GM12878 (cell line): ENCODE data around the gene VEPH1. TPM values are rescaled to one million over a fixed set of nuclear protein-coding genes. Genes with fewer than 3 reads are reported as not detected.

Source experiments
- ATAC-seq: fragments of 200-7000 bp; cut with Tn5 transposase; 3 replicates; pipeline ENCODE4 v1.9.1; 2020; ENCODE audit warnings: mild to moderate bottlenecking, moderate library complexity
- BruUV-seq: library from RNA; stranded (reverse); fragments of 400-500 nt; replicated peaks from 2 replicates; lab custom pipeline; 2021; lab: Mats Ljungman, UMichigan
- CTCF ChIA-PET: fragments of 300-600 bp; sonication (Branson Sonifier 250); formaldehyde crosslinking; extraction: SDS; loops from one replicate; lab custom pipeline; 2021; ENCODE audit warnings: inconsistent platforms; lab: Yijun Ruan, JAX
- POLR2A ChIA-PET: fragments of 350-600 bp; formaldehyde crosslinking; extraction: SDS; loops from one replicate; lab custom pipeline; 2021; ENCODE audit warnings: inconsistent platforms; lab: Charles Lee
- RAD21 ChIA-PET: fragments of 300-600 bp; sonication (Branson Sonifier 250); formaldehyde crosslinking; loops from one replicate; lab custom pipeline; 2023; ENCODE audit warnings: antibody characterized with exemption; ENCODE audit not compliant: unreplicated experiment; lab: Charles Lee
- SMC1A ChIA-PET: fragments of 300-600 bp; sonication (Branson Sonifier 250); formaldehyde crosslinking; loops from one replicate; lab custom pipeline; 2023; ENCODE audit not compliant: unreplicated experiment, uncharacterized antibody; lab: Charles Lee
- DNase-seq: peaks from one replicate; pipeline ENCODE4 v3.0.0-alpha.2; 2011; ENCODE audit warnings: low read depth, low spot score
- FAIRE-seq: peaks from 3 replicates; lab custom pipeline; 2011; peaks lifted over from hg19 to GRCh38; lab: Jason Lieb, UNC
- H2AFZ ChIP-seq: 2 replicates; pipeline ENCODE4 v1.6.0; 2011; ENCODE audit warnings: low read depth, low read length, control low read depth; ENCODE audit not compliant: control insufficient read depth
- H3K27ac ChIP-seq: 2 replicates; pipeline ENCODE4 v1.5.1; 2011; ENCODE audit warnings: control low read depth; ENCODE audit not compliant: control insufficient read depth, insufficient read depth
- H3K27me3 ChIP-seq, 2 experiments: replicated peaks in 1 of 2; 2 replicates each; pipeline versions ENCODE4 v1.6.0 to v1.6.1; 2011; ENCODE audit warnings: low read length in 1 of 2; ENCODE audit not compliant: control insufficient read depth in 2 of 2, insufficient read depth in 2 of 2
- H3K36me3 ChIP-seq, 2 experiments: 2 replicates each; pipeline ENCODE4 v1.5.1; 2011; ENCODE audit warnings: low read length in 1 of 2; ENCODE audit not compliant: control insufficient read depth in 2 of 2, insufficient read depth in 2 of 2
- H3K4me1 ChIP-seq: 2 replicates; pipeline ENCODE4 v1.6.1; 2011; ENCODE audit warnings: mild to moderate bottlenecking, low read length, moderate library complexity, mixed read lengths; ENCODE audit not compliant: control insufficient read depth, insufficient read depth
- H3K4me2 ChIP-seq: 2 replicates; pipeline ENCODE4 v1.6.0; 2011; ENCODE audit warnings: control low read depth; ENCODE audit not compliant: control insufficient read depth, insufficient read depth
- H3K4me3 ChIP-seq: fragments of 200-600 bp; sonication (generic); 2 replicates; pipeline ENCODE4 v1.5.1; 2016
- H3K79me2 ChIP-seq: 2 replicates; pipeline ENCODE4 v1.6.0; 2011; ENCODE audit warnings: low read length; ENCODE audit not compliant: control insufficient read depth, insufficient read depth
- H3K9ac ChIP-seq: 2 replicates; pipeline ENCODE4 v1.8.0; 2011; ENCODE audit warnings: low read length, control low read depth, mixed read lengths; ENCODE audit not compliant: control insufficient read depth, insufficient read depth
- H3K9me3 ChIP-seq: replicated peaks from 3 replicates; pipeline ENCODE4 v1.5.1; 2011; ENCODE audit warnings: mild to moderate bottlenecking, low read length; ENCODE audit not compliant: control insufficient read depth, insufficient read depth
- H4K20me1 ChIP-seq: 2 replicates; pipeline ENCODE4 v1.6.0; 2011; ENCODE audit not compliant: control insufficient read depth, insufficient read depth
- BACH1 ChIP-seq: fragments of 450-650 bp; IDR thresholded peaks from 2 replicates; pipeline ENCODE4 v1.6.1; 2017; ENCODE audit warnings: mild to moderate bottlenecking, borderline replicate concordance
- BCL3 ChIP-seq: IDR thresholded peaks from 2 replicates; pipeline ENCODE4 v1.6.1; 2011; ENCODE audit warnings: borderline replicate concordance, low read depth, mild to moderate bottlenecking, moderate library complexity, low read length; ENCODE audit not compliant: insufficient read depth, poor library complexity, severe bottlenecking
- CBX3 ChIP-seq: fragments of 200-600 bp; sonication (generic); IDR thresholded peaks from 2 replicates; pipeline ENCODE4 v1.6.1; 2016; ENCODE audit warnings: low read depth, borderline replicate concordance
- CEBPB ChIP-seq, 2 experiments: fragments of 150-350 bp in 1 of 2; IDR thresholded peaks; 2 replicates each; pipeline ENCODE4 v1.6.1; 2012 to 2014; ENCODE audit warnings: low read depth in 2 of 2, low read length in 2 of 2, borderline replicate concordance in 1 of 2, inconsistent platforms in 1 of 2
- CHD4 ChIP-seq: fragments of 200-600 bp; sonication (generic); IDR thresholded peaks from 2 replicates; pipeline ENCODE4 v1.6.1; 2016; ENCODE audit warnings: mild to moderate bottlenecking
- EZH2 ChIP-seq: IDR thresholded peaks from 2 replicates; pipeline ENCODE4 v1.6.1; 2012; ENCODE audit warnings: low read depth, mild to moderate bottlenecking, control low read depth, inconsistent platforms, low read length, borderline replicate concordance; ENCODE audit not compliant: control insufficient read depth
- HDAC2 ChIP-seq: fragments of 200-600 bp; sonication (generic); IDR thresholded peaks from 2 replicates; pipeline ENCODE4 v1.6.1; 2017
- HDAC6 ChIP-seq: fragments of 200-600 bp; sonication (generic); IDR thresholded peaks from one replicate; pipeline ENCODE4 v1.8.0; 2017; ENCODE audit warnings: antibody characterized with exemption; ENCODE audit not compliant: unreplicated experiment
- JUND ChIP-seq: IDR thresholded peaks from 2 replicates; pipeline ENCODE4 v1.6.1; 2012; ENCODE audit warnings: low read depth, mild to moderate bottlenecking, low read length, improper control_type of control experiment, moderate library complexity
- RAD51 ChIP-seq: fragments of 450-650 bp; IDR thresholded peaks from 2 replicates; pipeline ENCODE4 v1.6.1; 2016; ENCODE audit warnings: moderate library complexity, mild to moderate bottlenecking, inconsistent platforms
- RB1 ChIP-seq: fragments of 450-650 bp; formaldehyde crosslinking; IDR thresholded peaks from 2 replicates; pipeline ENCODE4 v1.6.1; 2017; ENCODE audit warnings: mild to moderate bottlenecking, borderline replicate concordance
- RBBP5 ChIP-seq: fragments of 200-600 bp; sonication (generic); conservative IDR thresholded peaks from 2 replicates; pipeline ENCODE4 v1.6.1; 2016
- SUZ12 ChIP-seq: fragments of 200-600 bp; sonication (generic); IDR thresholded peaks from one replicate; pipeline ENCODE4 v1.6.1; 2018; ENCODE audit warnings: antibody characterized with exemption, mild to moderate bottlenecking; ENCODE audit not compliant: unreplicated experiment
- TCF7 ChIP-seq: IDR thresholded peaks from 2 replicates; pipeline ENCODE4 v1.6.1; 2014; ENCODE audit warnings: antibody characterized with exemption, borderline replicate concordance
- ZNF217 ChIP-seq: fragments of 450-650 bp; IDR thresholded peaks from 2 replicates; pipeline ENCODE4 v1.6.1; 2017; ENCODE audit warnings: antibody characterized with exemption, mild to moderate bottlenecking
- WGBS: methylation state at CpG from one replicate; pipeline ENCODE4 v1.1.6; 2016; ENCODE audit warnings: low lambda C conversion rate; ENCODE audit not compliant: insufficient replicate concordance, insufficient coverage; ENCODE audit errors: missing lambda C conversion rate; 5-methylcytosine and 5-hydroxymethylcytosine counted together
- in situ Hi-C: fragments of 300-500 bp; cut with MboI; formaldehyde crosslinking; loops from 9 replicates; pipeline ENCODE4 v1.14.3; 2018; ENCODE audit warnings: mixed read lengths
- intact Hi-C: fragments of 100-400 bp; cut with micrococcal nuclease; formaldehyde crosslinking; loops from one replicate; pipeline ENCODE4 v1.14.2; 2022; ENCODE audit not compliant: unreplicated experiment
- polyA plus RNA-seq, 11 experiments: library from polyadenylated mRNA; depleted of rRNA in 4 of 11; unstranded in 6 of 11; stranded (reverse) in 5 of 11; fragments of >200 nt; fragmentation: Nextera tagmentation in 4 of 11; fragmentation: Illumina TruSeq in 1 of 11; extraction: Ambion mirVana in 4 of 11; extraction: Trizol in 1 of 11; gene quantifications; 1 replicate in 1 of 11; 2 replicates in 10 of 11; pipeline versions ENCODE4 v1.2.1 to v1.2.3, GENCODE V29; 2011 to 2016; ENCODE audit warnings: inconsistent platforms in 2 of 11, missing spikeins in 2 of 11, low read depth in 1 of 11
- total RNA-seq, 4 experiments: library from RNA; depleted of rRNA in 3 of 4; stranded (reverse); fragments of >200 nt in 3 of 4; fragmentation: Illumina TruSeq in 1 of 4; extraction: Trizol in 1 of 4; gene quantifications; 2 replicates each; pipeline versions ENCODE4 v1.2.1 to v1.2.3, GENCODE V29; 2013 to 2021
- TF ChIP-seq, protein P1 (sequence below): fragments of 450-650 bp; IDR thresholded peaks from 2 replicates; pipeline ENCODE4 v1.6.1; 2014; ENCODE audit warnings: mild to moderate bottlenecking
- TF ChIP-seq, protein P2 (sequence below): IDR thresholded peaks from 2 replicates; pipeline ENCODE4 v1.6.1; 2011; ENCODE audit warnings: mild to moderate bottlenecking, low read depth, low read length, moderate library complexity; ENCODE audit not compliant: insufficient replicate concordance

The VEPH1 gene
- total and polyA plus RNA-seq, 10 of the 15 experiments (the other 5 are each of a cell fraction or from before 2014, with no cell fraction given): 0.04 to 0.26 (median 0.17) TPM; not detected in 7

DNA sequence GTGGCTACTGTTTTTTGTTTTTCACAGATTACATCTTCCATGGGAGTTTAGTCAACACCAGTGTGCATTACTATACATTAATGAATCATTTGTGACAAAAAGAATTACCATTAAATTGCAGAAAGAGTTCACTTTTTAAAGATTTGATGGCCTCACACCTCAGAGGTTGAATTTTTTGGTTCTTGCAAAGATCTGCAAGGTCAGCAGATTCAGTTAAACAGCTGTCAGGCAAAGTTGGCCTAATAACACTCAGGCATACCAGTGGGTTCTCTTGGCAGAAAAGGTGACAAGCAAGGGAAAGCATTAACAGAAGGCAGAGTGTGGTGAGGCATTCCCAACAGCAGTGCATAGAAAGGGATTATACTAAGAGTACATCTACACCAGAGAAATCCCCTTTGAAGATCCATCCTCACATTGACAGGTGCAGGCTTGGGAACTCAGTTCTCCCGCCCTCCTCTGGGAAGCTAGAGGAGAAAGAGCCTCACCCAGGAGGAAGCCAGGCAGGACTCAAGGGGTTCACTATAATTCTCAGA lies 90.8 kb downstream of the VEPH1 start:
- ChIA-PET SMC1A (no interaction called here), POLR2A (no interaction called here), CTCF (no interaction called here)
- no peaks in the 10 kb centered on the region for H3K9me3 ChIP-seq
- no peaks in the 10 kb centered on the region for H3K4me1 ChIP-seq
- no peaks in the 10 kb centered on the region for H4K20me1 ChIP-seq
- H3K27me3 ChIP-seq: no peaks in the 10 kb centered on the region
- intact Hi-C loops (no loop called here), in situ Hi-C loops (no loop called here)
- no peak for FAIRE-seq
- no peak overlapping the region for H3K4me2 ChIP-seq
- ATAC-seq: no peak
- 0% methylated on average over 1 of the region's 1 CpG for WGBS
- TF ChIP-seq CHD4: no peak
- no peak for TF ChIP-seq HDAC2
- no peak for TF ChIP-seq CEBPB (IDR thresholded peaks at IDR 0.05; ENCODE audit: borderline replicate concordance in 1 of 2, low read depth in 2 of 2, low read length in 2 of 2)
- TF ChIP-seq ZNF217: no peak
- TF ChIP-seq CBX3: no peak
- no peak for TF ChIP-seq BACH1
- TF ChIP-seq HDAC6: no peak
- no peak for TF ChIP-seq RB1
- TF ChIP-seq, protein P1, sequence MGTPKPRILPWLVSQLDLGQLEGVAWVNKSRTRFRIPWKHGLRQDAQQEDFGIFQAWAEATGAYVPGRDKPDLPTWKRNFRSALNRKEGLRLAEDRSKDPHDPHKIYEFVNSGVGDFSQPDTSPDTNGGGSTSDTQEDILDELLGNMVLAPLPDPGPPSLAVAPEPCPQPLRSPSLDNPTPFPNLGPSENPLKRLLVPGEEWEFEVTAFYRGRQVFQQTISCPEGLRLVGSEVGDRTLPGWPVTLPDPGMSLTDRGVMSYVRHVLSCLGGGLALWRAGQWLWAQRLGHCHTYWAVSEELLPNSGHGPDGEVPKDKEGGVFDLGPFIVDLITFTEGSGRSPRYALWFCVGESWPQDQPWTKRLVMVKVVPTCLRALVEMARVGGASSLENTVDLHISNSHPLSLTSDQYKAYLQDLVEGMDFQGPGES: no peak
- no peak for TF ChIP-seq SUZ12
- no peak for TF ChIP-seq EZH2
- TF ChIP-seq TCF7: no peak
- TF ChIP-seq BCL3: no peak
- no peak for TF ChIP-seq JUND
- TF ChIP-seq, protein P2, sequence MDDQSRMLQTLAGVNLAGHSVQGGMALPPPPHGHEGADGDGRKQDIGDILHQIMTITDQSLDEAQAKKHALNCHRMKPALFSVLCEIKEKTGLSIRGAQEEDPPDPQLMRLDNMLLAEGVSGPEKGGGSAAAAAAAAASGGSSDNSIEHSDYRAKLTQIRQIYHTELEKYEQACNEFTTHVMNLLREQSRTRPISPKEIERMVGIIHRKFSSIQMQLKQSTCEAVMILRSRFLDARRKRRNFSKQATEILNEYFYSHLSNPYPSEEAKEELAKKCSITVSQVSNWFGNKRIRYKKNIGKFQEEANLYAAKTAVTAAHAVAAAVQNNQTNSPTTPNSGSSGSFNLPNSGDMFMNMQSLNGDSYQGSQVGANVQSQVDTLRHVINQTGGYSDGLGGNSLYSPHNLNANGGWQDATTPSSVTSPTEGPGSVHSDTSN: no peak
- no peak for TF ChIP-seq RBBP5
- no peak for TF ChIP-seq RAD51
- TF ChIP-seq, all 136 proteins: peak for 0
- Histone ChIP-seq H2AFZ (no peak overlapping the region), H3K27ac (no peak overlapping the region), H3K36me3 (no peaks in the 10 kb centered on the region), H3K79me2 (no peaks in the 10 kb centered on the region), H3K9ac (no peak overlapping the region), H3K4me3 (no peak overlapping the region)
- BruUV-seq: no TSS peak
- DNase-seq: no peak
- RAD21 ChIA-PET: no interaction called here
